MM.1S (cell line): ENCODE measurements around the gene FAM237B.

Source experiments
- CTCF ChIP-seq: fragments of 300-600 bp; sonication (generic); IDR thresholded peaks from 2 replicates; pipeline ENCODE4 v1.5.1; 2016; ENCODE audit warnings: antibody characterized with exemption, low read length, mixed read lengths
- EZH2 ChIP-seq: fragments of 300-600 bp; sonication (generic); optimal IDR thresholded peaks from 2 replicates; pipeline ENCODE3; 2017; ENCODE audit warnings: low read depth, mild to moderate bottlenecking, antibody characterized with exemption, low read length, mixed read lengths
- EZH2phosphoT487 ChIP-seq: fragments of 300-600 bp; sonication (generic); IDR thresholded peaks from 2 replicates; pipeline ENCODE4 v1.6.1; 2018; ENCODE audit warnings: antibody characterized with exemption, low read length

GRCh38 chr7:90266808-90267207 lies 54.3 kb downstream of the FAM237B start:
- TF ChIP-seq CTCF (no peak), EZH2 (no peak), EZH2phosphoT487 (no peak)
